GM18505 (cell line): ENCODE data around the gene RAB39B.
"Not testable (repeated sequence)": the region's sequence is repeated elsewhere in the genome, so short reads cannot be mapped to it uniquely, and the experiment has no call there.

ENCODE experiments used
- ATAC-seq: cut with Tn5 transposase; IDR thresholded peaks from one replicate; pipeline ENCODE4 v1.9.1; 2021; ENCODE audit not compliant: unreplicated experiment
- POLR2A ChIP-seq: IDR thresholded peaks from 4 replicates; pipeline ENCODE4 v1.6.1; 2011; ENCODE audit warnings: borderline replicate concordance; ENCODE audit not compliant: insufficient read depth, insufficient read length; ENCODE audit errors: extremely low read depth

RAB39B gene

GRCh38 chrX:155235891-155236290 lies 28.4 kb downstream of the RAB39B start:
- no peak for ATAC-seq
- TF ChIP-seq POLR2A, result no peak

GRCh38 chrX:155231163-155231562 lies 33.1 kb downstream of the RAB39B start:
- ATAC-seq, result peak; percentile 79

GRCh38 chrX:155225774-155226173 lies 38.5 kb downstream of the RAB39B start:
- TF ChIP-seq POLR2A, result no peak
- ATAC-seq, result no peak

More at GRCh38 chrX:155231163-155231562, 33.1 kb downstream of the RAB39B start:
- no peak for TF ChIP-seq POLR2A

GRCh38 chrX:155223746-155224145 lies 40.5 kb downstream of the RAB39B start:
- not testable (repeated sequence) for ATAC-seq

GRCh38 chrX:155221351-155221750 lies 42.9 kb downstream of the RAB39B start:
- no peak for TF ChIP-seq POLR2A
- no peak for ATAC-seq

- no peak for ATAC-seq
- no peak for TF ChIP-seq POLR2A
Observed at GRCh38 chrX:155218777-155219176, 45.5 kb downstream of the RAB39B start.

GRCh38 chrX:155216940-155217440 lies 47.3 kb downstream of the RAB39B start:
- no peak for ATAC-seq
- no peak for TF ChIP-seq POLR2A

- peak; percentile 93 for ATAC-seq
- peak; percentile 73 for TF ChIP-seq POLR2A
Observed at GRCh38 chrX:155216179-155216939, 47.9 kb downstream of the RAB39B start, which contains the start of gene VBP1. Gene VBP1 (plus strand): TSS chrX:155216460. CDS start chrX:155216483, 23 bp downstream.

GRCh38 chrX:155215443-155216178 lies 48.7 kb downstream of the RAB39B start:
- peak; percentile 26 for ATAC-seq

GRCh38 chrX:155213731-155214130 lies 50.6 kb downstream of the RAB39B start:
- no peak for ATAC-seq
- no peak for TF ChIP-seq POLR2A

More at GRCh38 chrX:155215443-155216178, 48.7 kb downstream of the RAB39B start:
- TF ChIP-seq POLR2A, result no peak

GRCh38 chrX:155211208-155211607 lies 53.1 kb downstream of the RAB39B start:
- ATAC-seq, result no peak
- TF ChIP-seq POLR2A, result no peak
